Stomach (tissue), 4 donors: ENCODE measurements around the gene AP1G1.

ENCODE experiments used
- CTCF ChIP-seq, 7 experiments: fragments of 450-650 bp in 4 of 7; fragments of 200-600 bp in 3 of 7; sonication (generic) in 3 of 7; IDR thresholded peaks; one replicate each; pipeline ENCODE4 v1.5.1; 2016 to 2019; ENCODE audit warnings: antibody characterized with exemption in 7 of 7, control low read depth in 2 of 7, mild to moderate bottlenecking in 1 of 7
- POLR2A ChIP-seq, 4 donors: fragments of 450-650 bp; IDR thresholded peaks; one replicate each; pipeline ENCODE4 v1.6.1; 2016; ENCODE audit warnings: antibody characterized with exemption in 4 of 4, control low read depth in 2 of 4, mild to moderate bottlenecking in 1 of 4, moderate library complexity in 1 of 4

GRCh38 chr16:71843572-71843971 lies 34.9 kb upstream of the AP1G1 start:
- no peak for TF ChIP-seq CTCF (IDR thresholded peaks at IDR 0.05)
- no peak for TF ChIP-seq POLR2A (IDR thresholded peaks at IDR 0.05)
